ENCODE data around the gene TSPAN17.

- TF ChIP-seq CTCF (IDR thresholded peaks at IDR 0.05) = no peak
- TF ChIP-seq POLR2A (IDR thresholded peaks at IDR 0.05) = no peak
- TF ChIP-seq POLR2AphosphoS5 (IDR thresholded peaks at IDR 0.05; ENCODE audit: insufficient read depth in 1 of 2, low read depth in 1 of 2) = no peak
These were observed 46.2 kb downstream of the TSPAN17 start for GRCh38 chr5:176693477-176693851.

Data from vagina (tissue), 2 donors.